DOHH2 (cell line): ENCODE results near the gene SLC6A2.

Experiments
- H3F3A ChIP-seq: fragments of 200-600 bp; sonication (generic), shearing (Covaris generic); 2 replicates; pipeline ENCODE4 v1.6.0; 2016; ENCODE audit warnings: antibody characterized with exemption, mild to moderate bottlenecking; ENCODE audit not compliant: control insufficient read depth, insufficient read depth
- H3K27ac ChIP-seq: fragments of 200-600 bp; sonication (generic); 2 replicates; pipeline ENCODE4 v1.5.1; 2014; ENCODE audit warnings: low read depth, mild to moderate bottlenecking, low read length, moderate library complexity
- H3K27me3 ChIP-seq: fragments of 200-600 bp; sonication (generic); 2 replicates; pipeline ENCODE4 v1.6.1; 2014; ENCODE audit warnings: mild to moderate bottlenecking, low read length, mixed read lengths; ENCODE audit not compliant: control insufficient read depth
- H3K36me3 ChIP-seq: fragments of 200-600 bp; sonication (generic); 2 replicates; pipeline ENCODE4 v1.6.1; 2014; ENCODE audit warnings: mild to moderate bottlenecking, low read length, moderate library complexity, mixed read lengths; ENCODE audit not compliant: control insufficient read depth
- H3K4me1 ChIP-seq: fragments of 200-600 bp; sonication (generic); 2 replicates; pipeline ENCODE4 v1.6.1; 2014; ENCODE audit warnings: mild to moderate bottlenecking, low read length, mixed read lengths; ENCODE audit not compliant: control insufficient read depth
- H3K4me2 ChIP-seq: fragments of 200-600 bp; sonication (generic); 2 replicates; pipeline ENCODE4 v1.6.0; 2014; ENCODE audit warnings: mild to moderate bottlenecking, low read length, moderate library complexity
- H3K4me3 ChIP-seq: fragments of 200-600 bp; sonication (generic); 2 replicates; pipeline ENCODE4 v1.5.1; 2014; ENCODE audit warnings: mild to moderate bottlenecking, low read length, mixed read lengths
- H3K79me2 ChIP-seq: fragments of 200-600 bp; sonication (generic); 2 replicates; pipeline ENCODE4 v1.6.1; 2014; ENCODE audit warnings: mild to moderate bottlenecking, low read length, mixed read lengths; ENCODE audit not compliant: control insufficient read depth
- H3K9me2 ChIP-seq: fragments of 200-600 bp; sonication (generic); replicated peaks from 2 replicates; pipeline ENCODE4 v1.6.1; 2014; ENCODE audit warnings: mild to moderate bottlenecking, low read length, mixed read lengths; ENCODE audit not compliant: control insufficient read depth
- H3K9me3 ChIP-seq: fragments of 200-600 bp; sonication (generic); 2 replicates; pipeline ENCODE4 v1.6.1; 2014; ENCODE audit warnings: antibody characterized with exemption, low read length, mixed read lengths; ENCODE audit not compliant: control insufficient read depth, insufficient read depth
- H4K20me1 ChIP-seq: fragments of 200-600 bp; sonication (generic); 2 replicates; pipeline ENCODE4 v1.6.0; 2014; ENCODE audit warnings: low read depth, mild to moderate bottlenecking, antibody characterized with exemption, low read length, moderate library complexity; ENCODE audit not compliant: control insufficient read depth, insufficient read depth
- EZH2phosphoT487 ChIP-seq: fragments of 200-600 bp; sonication (generic); IDR thresholded peaks from 2 replicates; pipeline ENCODE4 v1.6.1; 2017; ENCODE audit warnings: borderline replicate concordance, mild to moderate bottlenecking, antibody characterized with exemption, low read length, moderate library complexity, mixed read lengths
- TF ChIP-seq, protein P1 (sequence below): fragments of 200-600 bp; sonication (generic); IDR thresholded peaks from one replicate; pipeline ENCODE4 v1.5.1; 2014; ENCODE audit warnings: antibody characterized with exemption, mild to moderate bottlenecking, low read depth, low read length; ENCODE audit not compliant: poor library complexity, severe bottlenecking

The SLC6A2 gene

DNA sequence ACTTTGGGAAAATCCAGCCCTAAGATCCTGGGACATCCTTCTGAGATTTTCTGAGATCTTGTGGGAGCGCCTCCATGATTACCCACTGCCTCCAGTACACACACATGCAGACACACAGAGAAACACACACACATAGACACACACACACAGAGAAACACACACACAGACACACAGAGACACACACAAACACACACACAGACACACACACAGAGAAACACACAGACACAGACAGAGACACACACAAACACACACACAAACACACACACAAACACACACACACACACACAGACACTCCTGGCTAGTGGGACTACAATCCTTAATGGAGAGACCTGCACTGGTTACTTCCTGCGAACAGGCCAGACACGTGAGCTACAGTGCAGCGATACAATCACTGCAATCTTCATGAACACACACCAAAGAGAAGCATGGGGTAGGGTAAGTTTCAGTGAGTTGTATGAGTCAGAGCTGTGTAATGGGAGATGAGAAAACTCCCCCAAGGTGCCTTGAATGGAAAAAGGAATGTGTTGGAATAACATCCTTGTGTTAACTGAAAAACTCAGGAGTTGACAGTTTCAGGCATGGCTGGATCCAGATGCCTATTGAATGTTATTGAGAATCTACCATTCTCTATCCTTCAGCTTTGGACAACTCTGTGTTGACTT lies 79.5 kb downstream of the SLC6A2 start:
- no peaks in the 10 kb centered on the region for H3K36me3 ChIP-seq
- H3K79me2 ChIP-seq = no peaks in the 10 kb centered on the region
- no peaks in the 10 kb centered on the region for H3K9me2 ChIP-seq
- no peak overlapping the region for H3K27ac ChIP-seq
- H3K4me2 ChIP-seq = no peak overlapping the region
- no peaks in the 10 kb centered on the region for H3K4me1 ChIP-seq
- no peak overlapping the region for H3K4me3 ChIP-seq
- no peaks in the 10 kb centered on the region for H3F3A ChIP-seq
- TF ChIP-seq, protein P1, sequence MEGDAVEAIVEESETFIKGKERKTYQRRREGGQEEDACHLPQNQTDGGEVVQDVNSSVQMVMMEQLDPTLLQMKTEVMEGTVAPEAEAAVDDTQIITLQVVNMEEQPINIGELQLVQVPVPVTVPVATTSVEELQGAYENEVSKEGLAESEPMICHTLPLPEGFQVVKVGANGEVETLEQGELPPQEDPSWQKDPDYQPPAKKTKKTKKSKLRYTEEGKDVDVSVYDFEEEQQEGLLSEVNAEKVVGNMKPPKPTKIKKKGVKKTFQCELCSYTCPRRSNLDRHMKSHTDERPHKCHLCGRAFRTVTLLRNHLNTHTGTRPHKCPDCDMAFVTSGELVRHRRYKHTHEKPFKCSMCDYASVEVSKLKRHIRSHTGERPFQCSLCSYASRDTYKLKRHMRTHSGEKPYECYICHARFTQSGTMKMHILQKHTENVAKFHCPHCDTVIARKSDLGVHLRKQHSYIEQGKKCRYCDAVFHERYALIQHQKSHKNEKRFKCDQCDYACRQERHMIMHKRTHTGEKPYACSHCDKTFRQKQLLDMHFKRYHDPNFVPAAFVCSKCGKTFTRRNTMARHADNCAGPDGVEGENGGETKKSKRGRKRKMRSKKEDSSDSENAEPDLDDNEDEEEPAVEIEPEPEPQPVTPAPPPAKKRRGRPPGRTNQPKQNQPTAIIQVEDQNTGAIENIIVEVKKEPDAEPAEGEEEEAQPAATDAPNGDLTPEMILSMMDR = no peak
- TF ChIP-seq EZH2phosphoT487 = no peak
- H3K9me3 ChIP-seq = no peaks in the 10 kb centered on the region
- no peaks in the 10 kb centered on the region for H3K27me3 ChIP-seq
- no peaks in the 10 kb centered on the region for H4K20me1 ChIP-seq

DNA sequence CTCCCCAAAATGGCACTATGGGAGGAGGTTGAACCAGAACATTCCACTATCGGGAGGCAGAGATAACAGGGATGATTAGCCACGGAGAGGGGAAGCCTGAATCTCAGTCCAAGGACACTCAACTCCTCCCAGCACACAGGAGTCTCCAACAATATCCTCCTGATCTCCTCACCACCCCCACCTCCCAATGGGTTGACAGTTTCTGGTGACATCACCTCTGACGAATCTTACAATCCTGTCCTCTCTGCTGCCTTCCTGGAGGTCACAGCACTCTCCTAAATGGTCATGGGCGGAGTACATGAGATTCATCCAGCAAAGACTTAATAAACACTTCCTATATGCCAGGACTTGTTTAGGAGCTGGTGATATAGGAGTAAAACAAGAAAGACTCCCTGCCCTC lies 80.9 kb downstream of the SLC6A2 start:
- Histone ChIP-seq H3K4me3 (no peak overlapping the region), H3K27ac (no peak overlapping the region), H3K36me3 (no peaks in the 10 kb centered on the region), H3K9me2 (no peaks in the 10 kb centered on the region), H3K27me3 (no peaks in the 10 kb centered on the region), H4K20me1 (no peaks in the 10 kb centered on the region), H3K4me1 (no peaks in the 10 kb centered on the region), H3F3A (no peaks in the 10 kb centered on the region), H3K4me2 (no peak overlapping the region), H3K9me3 (no peaks in the 10 kb centered on the region), H3K79me2 (no peaks in the 10 kb centered on the region)
- TF ChIP-seq, protein P1 = no peak
- no peak for TF ChIP-seq EZH2phosphoT487

DNA sequence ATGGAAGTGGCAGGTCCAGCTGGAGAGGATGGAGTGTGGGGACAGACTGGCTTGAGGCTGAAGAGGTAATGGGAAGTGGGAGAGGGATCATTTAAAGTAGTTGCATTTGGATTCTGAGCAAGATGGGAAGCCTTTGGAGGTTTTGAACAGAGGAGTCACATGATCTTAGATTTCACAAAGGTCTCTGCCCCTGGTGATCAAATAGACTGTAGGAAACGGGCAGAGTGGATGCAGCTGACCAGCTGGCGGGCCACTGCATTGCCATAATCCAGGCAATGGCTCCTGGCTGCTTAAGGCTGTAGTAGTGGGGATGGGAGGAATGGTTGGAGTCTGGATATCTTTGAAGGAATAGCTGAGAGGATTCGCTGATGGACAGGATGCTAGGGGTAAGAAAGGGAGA lies 81.5 kb downstream of the SLC6A2 start:
- Histone ChIP-seq H3K4me1 (no peaks in the 10 kb centered on the region), H3K27me3 (no peaks in the 10 kb centered on the region), H3K9me2 (no peaks in the 10 kb centered on the region), H3F3A (no peaks in the 10 kb centered on the region), H3K36me3 (no peaks in the 10 kb centered on the region), H3K79me2 (no peaks in the 10 kb centered on the region), H3K4me3 (no peak overlapping the region), H3K9me3 (no peaks in the 10 kb centered on the region), H3K27ac (no peak overlapping the region), H3K4me2 (no peak overlapping the region), H4K20me1 (no peaks in the 10 kb centered on the region)
- TF ChIP-seq EZH2phosphoT487 = no peak
- TF ChIP-seq, protein P1 = no peak
